Measurements from ENCODE around the gene ODAD2.

Gene ODAD2

DNA sequence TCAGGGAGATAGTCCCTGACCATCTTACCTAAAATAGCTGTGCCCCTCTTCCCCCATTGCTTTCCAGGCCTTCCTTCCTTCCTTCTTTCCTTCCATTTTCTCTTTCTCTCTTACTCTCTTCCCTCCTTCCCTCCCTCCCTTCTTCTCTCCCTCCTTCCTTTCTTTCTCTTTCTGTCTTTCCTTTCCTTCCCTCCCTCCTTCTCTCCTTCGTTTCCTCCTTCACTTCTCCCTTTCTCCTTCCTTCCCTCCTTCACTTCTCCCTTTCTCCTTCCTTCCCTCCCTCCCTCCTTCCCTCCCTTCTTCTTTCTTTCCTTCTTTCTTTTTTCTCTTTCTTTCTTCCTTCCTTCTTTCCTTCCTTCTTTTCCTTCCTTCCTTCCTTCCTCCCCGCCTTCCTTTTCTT, 228.7 kb downstream of the ODAD2 start:
- no peak for DNase-seq (ENCODE audit: low read depth, low spot score)

All from activated naive CD8-positive, alpha-beta T cell treated with anti-CD3 and anti-CD28 coated beads, Interleukin-2, amount 50 U/mL, for 16 hours (primary cell).